K562 (cell line): ENCODE data around the gene EDARADD.

Experiments used
- CTCF ChIP-seq, 3 experiments: IDR thresholded peaks in 2 of 3; conservative IDR thresholded peaks in 1 of 3; 2 replicates each; pipeline ENCODE4 v1.5.1; 2011 to 2012; ENCODE audit warnings: low read length in 3 of 3, mild to moderate bottlenecking in 3 of 3, control low read depth in 2 of 3, improper control_type of control experiment in 1 of 3, inconsistent platforms in 1 of 3, low read depth in 1 of 3, mixed read lengths in 1 of 3, moderate library complexity in 1 of 3; ENCODE audit not compliant: insufficient read depth in 2 of 3
- E2F3 ChIP-seq: fragments of 250-450 bp; sonication (Bioruptor Pico); IDR thresholded peaks from 2 replicates; pipeline ENCODE4 v1.4.0; 2020; ENCODE audit warnings: mild to moderate bottlenecking
- KDM4B ChIP-seq, 2 experiments: fragments of 450-650 bp in 1 of 2; sonication (generic) in 1 of 2; IDR thresholded peaks; 2 replicates each; pipeline ENCODE4 v1.6.1; 2016 to 2017; ENCODE audit warnings: borderline replicate concordance in 2 of 2, antibody characterized with exemption in 1 of 2, low read depth in 1 of 2, mild to moderate bottlenecking in 1 of 2

- TF ChIP-seq KDM4B (IDR thresholded peaks at IDR 0.05; ENCODE audit: borderline replicate concordance in 2 of 2, low read depth in 1 of 2) = no peak
- no peak for TF ChIP-seq CTCF (IDR thresholded peaks at IDR 0.05 in 2 of 3, conservative IDR thresholded peaks at IDR 0.05 in 1 of 3; ENCODE audit: insufficient read depth in 2 of 3, low read depth in 1 of 3, low read length in 3 of 3)
- TF ChIP-seq E2F3 (CRISPR knock-in tag) = no peak
Observed at GRCh38 chr1:236393681-236394481, at the start of gene EDARADD.
